GM19372 (cell line): ENCODE data around the gene MBD3.
"Not testable (repeated sequence)": the region's sequence is repeated elsewhere in the genome, so short reads cannot be mapped to it uniquely, and the experiment has no call there.

Experiments
- ATAC-seq: cut with Tn5 transposase; IDR thresholded peaks from one replicate; pipeline ENCODE4 v1.9.1; 2021; ENCODE audit warnings: mild to moderate bottlenecking, low read depth, moderate library complexity; ENCODE audit not compliant: unreplicated experiment

MBD3 gene

GRCh38 chr19:1592755-1593500, at the start of gene MBD3:
MBD3 (minus strand) TSS chr19:1592865; CDS start chr19:1592631, 234 bp downstream.
- ATAC-seq: peak; percentile 82

DNA sequence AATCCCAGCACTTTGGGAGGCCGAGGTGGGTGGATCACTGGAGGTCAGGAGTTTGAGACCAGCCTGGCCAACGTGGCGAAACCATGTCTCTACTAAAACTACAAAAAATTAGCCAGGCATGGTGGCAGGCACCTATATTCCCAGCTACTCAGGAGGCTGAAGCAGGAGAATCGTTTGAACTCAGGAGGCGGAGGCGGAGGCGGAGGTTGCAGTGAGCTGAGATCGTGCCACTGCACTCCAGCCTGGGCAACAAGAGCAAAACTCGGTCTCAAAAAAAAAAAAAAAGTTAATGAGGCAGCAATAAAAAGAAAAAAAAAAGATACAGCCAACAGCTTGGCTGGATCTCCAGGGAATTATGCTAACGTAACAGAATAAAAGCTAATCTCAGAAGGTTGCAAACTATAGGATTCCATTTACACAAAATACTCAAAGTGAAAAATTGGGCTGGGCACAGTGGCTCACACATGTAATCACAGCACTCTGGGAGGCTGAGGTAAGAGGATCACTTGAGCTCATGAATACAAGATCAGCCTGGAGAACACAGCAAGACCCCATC, 48.3 kb upstream of the MBD3 start:
- ATAC-seq: not testable (repeated sequence)

GRCh38 chr19:1636325-1637236, 43.9 kb upstream of the MBD3 start:
- ATAC-seq: no peak

- no peak for ATAC-seq
Measured at GRCh38 chr19:1634938-1635243, 42.2 kb upstream of the MBD3 start.

DNA sequence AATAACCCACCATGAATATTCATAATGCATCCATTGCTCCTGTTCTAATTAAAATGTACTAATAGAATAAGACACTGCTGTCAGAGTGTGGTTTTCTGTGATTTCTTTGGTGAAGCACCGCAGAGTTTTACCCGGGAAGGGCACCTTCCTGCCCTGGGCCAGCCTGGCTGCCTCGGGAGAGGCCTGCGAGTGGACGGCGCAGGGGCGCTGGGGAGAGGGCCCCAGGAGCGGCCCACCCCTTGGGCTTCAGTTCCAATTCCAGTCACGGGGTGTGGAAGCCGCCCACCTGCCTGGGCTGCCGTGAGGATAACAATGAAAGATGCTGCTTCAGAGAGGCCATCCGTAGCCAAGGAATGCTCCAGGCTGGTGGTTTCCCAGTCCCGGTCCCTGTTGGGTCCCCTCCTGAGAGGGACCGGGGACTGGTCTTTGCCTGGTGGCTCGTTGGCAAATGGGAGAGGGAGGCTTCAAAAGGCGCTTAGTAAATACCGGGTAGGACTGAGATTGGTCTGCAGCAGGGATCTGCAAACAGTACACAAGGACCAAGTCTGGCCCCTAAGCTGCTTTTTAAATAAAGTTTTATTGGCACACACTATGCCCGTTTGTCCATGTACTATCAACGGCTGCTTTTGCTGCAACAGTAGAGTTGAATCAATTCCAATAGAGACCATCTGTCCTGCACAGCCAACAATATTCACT, 41.7 kb upstream of the MBD3 start:
- ATAC-seq: no peak

GRCh38 chr19:1633269-1633826, 40.7 kb upstream of the MBD3 start:
- ATAC-seq: no peak

- no peak for ATAC-seq
Measured at GRCh38 chr19:1632462-1633268, 40.0 kb upstream of the MBD3 start.

GRCh38 chr19:1631557-1632100, 39.0 kb upstream of the MBD3 start:
- no peak for ATAC-seq

DNA sequence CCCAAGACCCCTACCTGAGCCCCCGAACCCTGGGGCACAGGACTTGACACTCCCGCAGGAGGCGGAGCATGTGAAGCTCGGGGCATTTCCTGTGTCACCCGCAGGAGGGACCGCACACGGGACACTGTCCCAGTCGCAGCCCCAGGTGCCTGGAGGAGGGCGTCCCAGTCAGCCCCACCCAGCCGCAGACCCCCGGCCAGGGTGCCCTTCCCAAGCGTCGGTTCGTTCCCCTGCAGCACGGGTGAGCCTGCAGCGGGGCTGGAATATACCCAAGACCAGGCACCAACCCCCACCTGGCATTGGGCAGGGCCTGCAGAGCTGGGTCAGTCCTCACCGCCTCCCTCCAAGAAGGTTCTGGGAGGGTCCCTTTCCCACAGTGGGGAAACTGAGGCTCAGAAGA, 38.1 kb upstream of the MBD3 start:
- ATAC-seq: no peak

DNA sequence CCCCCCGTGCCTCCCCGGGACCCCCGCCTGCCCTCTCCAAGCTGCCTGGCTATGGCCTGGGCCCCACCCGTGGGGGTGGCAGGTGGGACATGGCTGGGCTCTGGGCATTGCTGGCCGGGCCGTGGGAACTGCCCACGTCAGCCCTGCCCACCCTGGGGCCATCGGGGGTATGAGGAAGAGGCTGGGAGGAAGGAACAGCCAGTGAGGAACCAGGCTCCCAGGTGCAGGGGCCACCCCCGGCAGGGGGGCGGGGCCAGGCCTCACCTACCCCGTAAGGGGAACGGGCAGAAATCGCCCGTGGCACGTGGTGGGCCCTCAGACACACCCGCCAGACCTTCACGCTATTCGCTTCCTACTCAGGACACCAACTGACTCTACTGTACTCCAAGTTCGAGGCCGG, 37.3 kb upstream of the MBD3 start:
- ATAC-seq: no peak

DNA sequence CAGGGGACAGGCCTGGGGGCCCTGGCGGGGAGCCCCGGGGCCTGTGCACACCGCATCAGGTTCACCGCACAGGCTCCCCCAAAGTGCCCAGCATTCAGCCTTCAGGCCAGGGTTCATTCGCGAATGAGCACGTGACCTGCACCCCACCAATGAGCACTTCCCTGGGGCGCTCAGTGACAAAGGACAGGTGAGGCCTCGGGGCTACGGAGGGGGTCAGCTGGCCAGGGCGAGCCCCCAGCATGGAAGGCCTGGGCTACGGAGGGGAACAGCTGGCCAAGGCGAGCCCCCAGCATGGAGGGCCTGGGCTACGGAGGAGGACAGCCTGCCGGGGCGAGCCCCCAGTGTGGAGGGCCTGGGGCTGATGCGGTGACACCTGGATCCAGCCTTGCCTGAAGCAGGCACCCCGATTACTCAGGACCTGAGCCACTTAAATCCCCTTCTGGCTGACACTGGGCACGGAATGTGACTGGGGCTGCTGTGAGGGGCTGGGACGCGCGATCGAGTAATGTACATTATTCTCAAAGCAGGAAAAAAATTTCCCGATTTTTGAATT, 36.7 kb upstream of the MBD3 start:
- no peak for ATAC-seq

DNA sequence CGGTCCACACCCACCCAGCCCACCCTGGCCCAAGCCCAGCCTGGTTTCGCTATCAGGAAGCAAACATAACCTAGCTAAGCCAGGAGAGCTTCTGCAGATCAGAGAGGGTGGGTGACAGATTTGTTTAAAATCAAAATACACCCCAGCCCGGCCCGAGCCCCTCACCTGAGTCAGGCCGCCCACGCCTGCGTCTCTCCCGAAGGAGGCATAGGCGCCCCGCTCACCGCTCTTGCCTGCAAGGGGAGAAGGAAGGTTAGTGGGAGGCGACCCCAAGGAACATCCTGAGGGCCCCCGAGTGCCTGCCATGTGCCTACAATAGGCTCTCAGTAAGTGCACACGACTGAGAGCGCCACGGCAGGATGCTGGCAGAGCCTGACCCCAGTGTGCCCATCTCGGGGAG, 34.5 kb upstream of the MBD3 start:
- no peak for ATAC-seq

DNA sequence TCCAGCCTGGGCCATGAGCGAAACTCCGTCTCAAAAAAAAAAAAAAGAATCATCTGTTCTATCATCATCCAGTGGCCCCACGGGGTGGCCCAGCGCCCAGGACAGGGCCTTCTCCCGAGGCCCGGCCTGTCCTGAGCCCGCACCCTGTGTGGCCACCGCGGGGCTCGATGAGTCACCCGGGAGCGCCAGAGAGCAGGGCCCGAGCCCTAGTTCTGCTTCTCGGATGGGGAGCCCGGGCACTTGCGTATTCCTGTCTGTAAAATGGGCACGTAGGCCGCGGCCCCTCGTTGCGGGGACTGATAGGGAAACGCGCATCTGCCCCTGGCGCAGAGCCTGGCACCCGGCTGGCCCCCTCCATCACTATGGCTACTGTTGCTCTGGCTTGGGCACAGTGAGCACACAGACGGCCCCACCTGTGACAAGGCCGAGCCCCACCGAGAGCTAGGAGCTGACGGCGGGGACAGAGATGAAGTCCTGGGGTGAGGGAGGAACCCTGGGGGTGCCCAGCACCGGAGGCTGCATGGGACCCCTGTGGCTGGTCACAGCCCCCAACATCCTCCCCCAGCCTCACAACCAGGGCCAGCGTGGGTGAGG, 33.8 kb upstream of the MBD3 start:
- ATAC-seq: no peak

DNA sequence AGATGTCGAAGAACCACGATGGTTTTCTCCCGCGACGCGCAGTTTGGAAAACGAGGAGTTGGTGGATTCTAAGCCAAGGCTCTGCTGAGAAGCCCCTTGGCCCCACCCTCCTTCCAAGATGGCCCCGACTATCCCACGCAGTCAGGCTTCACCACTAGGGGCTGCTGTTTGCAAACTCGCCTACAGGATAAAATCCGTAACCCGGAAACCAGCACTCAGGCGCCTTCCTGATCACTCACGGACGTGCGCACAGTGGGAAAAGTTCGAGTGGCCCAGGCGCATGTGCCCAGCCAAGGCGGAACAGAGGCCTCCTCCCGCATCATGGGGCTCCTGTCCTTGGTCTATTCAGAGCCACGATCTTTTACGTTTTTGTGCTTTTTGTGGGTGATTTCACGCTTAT, 31.8 kb upstream of the MBD3 start:
- no peak for ATAC-seq

- ATAC-seq: no peak
Measured at GRCh38 chr19:1622541-1622940, 29.9 kb upstream of the MBD3 start.

- ATAC-seq: no peak
Measured at GRCh38 chr19:1622007-1622406, 29.3 kb upstream of the MBD3 start.

DNA sequence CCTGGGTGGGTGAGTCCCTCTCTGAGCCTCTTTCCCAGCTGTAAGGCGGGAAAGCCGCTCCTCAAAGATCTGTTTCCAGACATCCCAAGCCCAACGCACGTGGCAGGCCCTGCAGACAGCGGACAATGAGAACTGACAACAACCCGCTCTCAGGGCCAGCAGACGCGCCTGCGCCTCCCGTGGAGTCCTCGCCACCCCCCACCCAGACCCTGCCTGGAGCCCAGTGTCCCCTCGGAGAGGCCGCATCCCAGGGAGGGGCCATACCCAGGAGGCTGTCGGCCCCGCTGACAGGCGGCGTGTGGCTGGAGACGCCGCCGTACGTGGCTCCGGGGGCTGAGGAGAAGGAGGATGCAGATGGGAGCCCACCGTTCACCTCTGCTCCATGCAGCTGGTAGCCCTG, 28.9 kb upstream of the MBD3 start:
- ATAC-seq: no peak

GRCh38 chr19:1621021-1621420, 28.4 kb upstream of the MBD3 start:
- no peak for ATAC-seq

GRCh38 chr19:1620502-1620901, 27.8 kb upstream of the MBD3 start:
- no peak for ATAC-seq
